Measurements from ENCODE around the gene NARS2.
"Not testable (repeated sequence)": the region's sequence is repeated elsewhere in the genome, so short reads cannot be mapped to it uniquely, and the experiment has no call there.

DNA sequence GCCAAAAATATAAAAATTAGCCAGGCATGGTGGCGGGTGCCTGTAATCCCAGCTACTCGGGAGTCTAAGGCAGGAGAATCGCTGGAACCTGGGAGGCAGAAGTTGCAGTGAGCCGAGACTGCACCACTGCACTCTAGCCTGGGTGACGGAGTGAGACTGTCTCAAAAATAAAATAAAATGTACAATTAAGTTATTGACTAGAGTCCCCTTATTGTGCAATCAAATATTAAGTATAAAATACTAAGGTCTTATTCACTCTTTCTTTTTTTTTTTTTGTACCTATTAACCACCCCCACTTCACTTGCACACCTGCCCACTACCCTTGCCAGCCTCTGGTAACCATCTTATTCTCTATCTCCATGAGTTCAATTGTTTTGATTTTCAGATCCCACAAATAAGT is 61.6 kb downstream of the NARS2 start:
- TF ChIP-seq POLR2A (IDR thresholded peaks at IDR 0.05) = not testable (repeated sequence)
- TF ChIP-seq, protein P1, sequence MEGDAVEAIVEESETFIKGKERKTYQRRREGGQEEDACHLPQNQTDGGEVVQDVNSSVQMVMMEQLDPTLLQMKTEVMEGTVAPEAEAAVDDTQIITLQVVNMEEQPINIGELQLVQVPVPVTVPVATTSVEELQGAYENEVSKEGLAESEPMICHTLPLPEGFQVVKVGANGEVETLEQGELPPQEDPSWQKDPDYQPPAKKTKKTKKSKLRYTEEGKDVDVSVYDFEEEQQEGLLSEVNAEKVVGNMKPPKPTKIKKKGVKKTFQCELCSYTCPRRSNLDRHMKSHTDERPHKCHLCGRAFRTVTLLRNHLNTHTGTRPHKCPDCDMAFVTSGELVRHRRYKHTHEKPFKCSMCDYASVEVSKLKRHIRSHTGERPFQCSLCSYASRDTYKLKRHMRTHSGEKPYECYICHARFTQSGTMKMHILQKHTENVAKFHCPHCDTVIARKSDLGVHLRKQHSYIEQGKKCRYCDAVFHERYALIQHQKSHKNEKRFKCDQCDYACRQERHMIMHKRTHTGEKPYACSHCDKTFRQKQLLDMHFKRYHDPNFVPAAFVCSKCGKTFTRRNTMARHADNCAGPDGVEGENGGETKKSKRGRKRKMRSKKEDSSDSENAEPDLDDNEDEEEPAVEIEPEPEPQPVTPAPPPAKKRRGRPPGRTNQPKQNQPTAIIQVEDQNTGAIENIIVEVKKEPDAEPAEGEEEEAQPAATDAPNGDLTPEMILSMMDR (IDR thresholded peaks at IDR 0.05 in 4 of 5, conservative IDR thresholded peaks at IDR 0.05 in 1 of 5) = not testable (repeated sequence)
